SU-DHL-6 (cell line): ENCODE data around the gene PPDPF.

ENCODE experiments used
- H2AFZ ChIP-seq: fragments of 200-600 bp; sonication (generic); 2 replicates; pipeline ENCODE4 v1.6.1; 2014; ENCODE audit warnings: low read depth, mild to moderate bottlenecking, moderate library complexity, mixed read lengths, antibody characterized with exemption, low read length; ENCODE audit not compliant: severe bottlenecking
- H3F3A ChIP-seq: fragments of 200-600 bp; shearing (Covaris generic); 2 replicates; pipeline ENCODE4 v1.6.0; 2016; ENCODE audit warnings: antibody characterized with exemption, mild to moderate bottlenecking; ENCODE audit not compliant: insufficient read depth
- H3K27ac ChIP-seq: fragments of 200-600 bp; sonication (generic); 2 replicates; pipeline ENCODE4 v1.5.1; 2016; ENCODE audit warnings: low read depth, mild to moderate bottlenecking, low read length, moderate library complexity, mixed read lengths
- H3K27me3 ChIP-seq: fragments of 200-600 bp; sonication (generic), shearing (Covaris generic); 2 replicates; pipeline ENCODE4 v1.6.0; 2014; ENCODE audit warnings: mild to moderate bottlenecking, low read length
- H3K36me3 ChIP-seq: fragments of 200-600 bp; sonication (generic); 2 replicates; pipeline ENCODE4 v1.6.1; 2014; ENCODE audit warnings: mild to moderate bottlenecking, low read length, mixed read lengths
- H3K4me2 ChIP-seq: fragments of 300-600, 200-600 bp; shearing (Covaris generic), sonication (generic); 2 replicates; pipeline ENCODE4 v1.6.0; 2014; ENCODE audit warnings: low read length, low read depth, mild to moderate bottlenecking; ENCODE audit not compliant: poor library complexity, severe bottlenecking
- H3K4me3 ChIP-seq: fragments of 200-600 bp; sonication (generic); 2 replicates; pipeline ENCODE4 v1.5.1; 2014; ENCODE audit warnings: antibody characterized with exemption, low read length, mild to moderate bottlenecking, mixed read lengths; ENCODE audit not compliant: insufficient read depth, poor library complexity, severe bottlenecking
- H3K79me2 ChIP-seq: fragments of 200-600 bp; sonication (generic); 2 replicates; pipeline ENCODE4 v1.6.1; 2014; ENCODE audit warnings: mild to moderate bottlenecking, low read length, moderate library complexity; ENCODE audit not compliant: insufficient read depth
- H3K9ac ChIP-seq: fragments of 200-600 bp; sonication (generic); 2 replicates; pipeline ENCODE4 v1.7.0; 2014; ENCODE audit warnings: mild to moderate bottlenecking, low read length
- H3K9me2 ChIP-seq: fragments of 200-600 bp; sonication (generic); replicated peaks from 2 replicates; pipeline ENCODE4 v1.6.1; 2014; ENCODE audit warnings: low read length; ENCODE audit not compliant: insufficient read depth
- H3K9me3 ChIP-seq: fragments of 200-600 bp; sonication (generic); 2 replicates; pipeline ENCODE4 v1.6.1; 2014; ENCODE audit warnings: low read length, mixed read lengths; ENCODE audit not compliant: insufficient read depth
- H4K20me1 ChIP-seq: fragments of 200-600 bp; sonication (generic); 2 replicates; pipeline ENCODE4 v1.6.1; 2014; ENCODE audit warnings: low read depth, mild to moderate bottlenecking, antibody characterized with exemption, low read length, moderate library complexity, mixed read lengths
- EZH2phosphoT487 ChIP-seq: fragments of 200-600 bp; sonication (generic), shearing (Covaris generic); conservative IDR thresholded peaks from 2 replicates; pipeline ENCODE4 v1.6.1; 2018; ENCODE audit warnings: mild to moderate bottlenecking, antibody characterized with exemption, low read length, moderate library complexity, mixed read lengths
- TF ChIP-seq, protein P1 (sequence below): fragments of 200-600 bp; sonication (generic); IDR thresholded peaks from one replicate; pipeline ENCODE4 v1.5.1; 2017; ENCODE audit warnings: antibody characterized with exemption, mild to moderate bottlenecking, low read length, moderate library complexity; ENCODE audit not compliant: insufficient read depth, poor library complexity, severe bottlenecking

Gene PPDPF

GRCh38 chr20:63518946-63519667, 1.5 kb upstream of the PPDPF start:
- TF ChIP-seq, protein P1, sequence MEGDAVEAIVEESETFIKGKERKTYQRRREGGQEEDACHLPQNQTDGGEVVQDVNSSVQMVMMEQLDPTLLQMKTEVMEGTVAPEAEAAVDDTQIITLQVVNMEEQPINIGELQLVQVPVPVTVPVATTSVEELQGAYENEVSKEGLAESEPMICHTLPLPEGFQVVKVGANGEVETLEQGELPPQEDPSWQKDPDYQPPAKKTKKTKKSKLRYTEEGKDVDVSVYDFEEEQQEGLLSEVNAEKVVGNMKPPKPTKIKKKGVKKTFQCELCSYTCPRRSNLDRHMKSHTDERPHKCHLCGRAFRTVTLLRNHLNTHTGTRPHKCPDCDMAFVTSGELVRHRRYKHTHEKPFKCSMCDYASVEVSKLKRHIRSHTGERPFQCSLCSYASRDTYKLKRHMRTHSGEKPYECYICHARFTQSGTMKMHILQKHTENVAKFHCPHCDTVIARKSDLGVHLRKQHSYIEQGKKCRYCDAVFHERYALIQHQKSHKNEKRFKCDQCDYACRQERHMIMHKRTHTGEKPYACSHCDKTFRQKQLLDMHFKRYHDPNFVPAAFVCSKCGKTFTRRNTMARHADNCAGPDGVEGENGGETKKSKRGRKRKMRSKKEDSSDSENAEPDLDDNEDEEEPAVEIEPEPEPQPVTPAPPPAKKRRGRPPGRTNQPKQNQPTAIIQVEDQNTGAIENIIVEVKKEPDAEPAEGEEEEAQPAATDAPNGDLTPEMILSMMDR, result no peak
- TF ChIP-seq EZH2phosphoT487, result no peak
- no peak overlapping the region for H3K27ac ChIP-seq
- no peak overlapping the region for H3K4me2 ChIP-seq

GRCh38 chr20:63519668-63520503, 679 bp upstream of the PPDPF start:
- no peaks in the 10 kb centered on the region for H3F3A ChIP-seq
- H3K27ac ChIP-seq, result no peak overlapping the region

More at GRCh38 chr20:63518946-63519667, 1.5 kb upstream of the PPDPF start:
- no peaks in the 10 kb centered on the region for H3K9me3 ChIP-seq
- no peaks in the 10 kb centered on the region for H3F3A ChIP-seq
- H3K4me3 ChIP-seq, result no peak overlapping the region
- no peak overlapping the region for H2AFZ ChIP-seq
- H3K9me2 ChIP-seq, result no peaks in the 10 kb centered on the region
- no peaks in the 10 kb centered on the region for H4K20me1 ChIP-seq
- peaks cover 3% of the 10 kb centered on the region; the same call in 1 of the 2 replicates for H3K36me3 ChIP-seq
- no peaks in the 10 kb centered on the region for H3K79me2 ChIP-seq
- no peak overlapping the region for H3K9ac ChIP-seq
- H3K27me3 ChIP-seq, result no peaks in the 10 kb centered on the region

GRCh38 chr20:63520934-63521601, 503 bp downstream of the PPDPF start:
- Histone ChIP-seq H3F3A (0 out of 2 replicates have a peak, but pooled peaks cover 3% of the 10 kb centered on the region), H3K36me3 (peaks cover 3% of the 10 kb centered on the region; the same call in 1 of the 2 replicates), H3K9me2 (no peaks in the 10 kb centered on the region), H3K4me3 (peak overlapping the region; percentile 79), H3K4me2 (peak overlapping the region; percentile 72), H2AFZ (no peak overlapping the region), H4K20me1 (no peaks in the 10 kb centered on the region), H3K27me3 (no peaks in the 10 kb centered on the region), H3K27ac (peak overlapping the region; percentile 25; the same call in 1 of the 2 replicates), H3K79me2 (no peaks in the 10 kb centered on the region), H3K9me3 (no peaks in the 10 kb centered on the region), H3K9ac (peak overlapping the region; percentile 67)
- TF ChIP-seq EZH2phosphoT487, result no peak
- TF ChIP-seq, protein P1, result no peak

More at GRCh38 chr20:63519668-63520503, 679 bp upstream of the PPDPF start:
- Histone ChIP-seq H3K9me2 (no peaks in the 10 kb centered on the region), H2AFZ (peak overlapping the region; percentile 99), H3K36me3 (peaks cover 3% of the 10 kb centered on the region; the same call in 1 of the 2 replicates), H4K20me1 (no peaks in the 10 kb centered on the region), H3K9ac (peak overlapping the region; percentile 67), H3K79me2 (no peaks in the 10 kb centered on the region), H3K4me3 (peak overlapping the region; percentile 79), H3K9me3 (no peaks in the 10 kb centered on the region), H3K4me2 (peak overlapping the region; percentile 72), H3K27me3 (no peaks in the 10 kb centered on the region)
- no peak for TF ChIP-seq EZH2phosphoT487
- TF ChIP-seq, protein P1, result peak; percentile 22
